ENCODE data around the gene STK33. TPM values are rescaled to one million over a fixed set of nuclear protein-coding genes. Genes with fewer than 3 reads are reported as not detected.

The STK33 gene
- total and polyA plus RNA-seq, 2 donors (not counting 3 experiments of a cell fraction or from before 2014, with no cell fraction given): 0.63 to 3.4 TPM

- CTCF ChIA-PET: no interaction called here
- POLR2A ChIA-PET: no interaction called here
- no peak overlapping the region for H2AFZ ChIP-seq (ENCODE audit: low read depth, low read length)
These were observed 47.3 kb upstream of the STK33 start for GRCh38 chr11:8641332-8641731.

More at GRCh38 chr11:8641332-8641731, 47.3 kb upstream of the STK33 start:
- no peak overlapping the region for H3K4me3 ChIP-seq (replicated peaks in 1 of 3; ENCODE audit: insufficient read depth in 1 of 3, low read depth in 1 of 3, low read length in 3 of 3)
- TF ChIP-seq MYC (IDR thresholded peaks at IDR 0.05; ENCODE audit: low read depth, low read length) (no peak), GATA2 (IDR thresholded peaks at IDR 0.05; ENCODE audit: insufficient read depth, insufficient read length, low read depth, low read length) (no peak), CTCF (IDR thresholded peaks at IDR 0.05; ENCODE audit: extremely low read depth in 1 of 2, insufficient read depth in 1 of 2, low read depth in 1 of 2, low read length in 2 of 2) (no peak), POLR2A (IDR thresholded peaks at IDR 0.05; ENCODE audit: low read depth, low read length) (no peak), JUN (IDR thresholded peaks at IDR 0.05; ENCODE audit: borderline replicate concordance, insufficient read depth, insufficient read length, low read depth) (no peak), MAX (IDR thresholded peaks at IDR 0.05; ENCODE audit: insufficient read depth, insufficient read length) (no peak), FOS (IDR thresholded peaks at IDR 0.05; ENCODE audit: borderline replicate concordance, insufficient read depth, low read length) (no peak), POLR2AphosphoS5 (IDR thresholded peaks at IDR 0.05; ENCODE audit: insufficient read depth, low read depth, low read length) (no peak), EZH2 (IDR thresholded peaks at IDR 0.05; ENCODE audit: borderline replicate concordance, low read depth, low read length, severe bottlenecking) (no peak)
- dilution Hi-C loops (cut with MboI; ENCODE audit: extremely low pct_ligation_motif_present, low sequenced_read_pairs) (no loop called here), intact Hi-C loops (cut with micrococcal nuclease) (no loop called here)
- H3K27ac ChIP-seq (ENCODE audit: insufficient read depth, low read depth, low read length): no peak overlapping the region
- no peaks in the 10 kb centered on the region for H3K27me3 ChIP-seq (ENCODE audit: control insufficient read depth in 2 of 2, insufficient read depth in 2 of 2, low read length in 2 of 2)
- H4K20me1 ChIP-seq (replicated peaks; ENCODE audit: control insufficient read depth, extremely low read depth, insufficient read depth, low read length): no peaks in the 10 kb centered on the region
- H3K4me1 ChIP-seq (ENCODE audit: control insufficient read depth, extremely low read depth, insufficient read depth, low read length): no peaks in the 10 kb centered on the region
- FAIRE-seq (no peak), DNase-seq (ENCODE audit: low read depth, low spot score) (no peak)
- H3K9me3 ChIP-seq (replicated peaks; ENCODE audit: control insufficient read depth, insufficient read depth, low read length): no peaks in the 10 kb centered on the region
- no peak overlapping the region for H3K4me2 ChIP-seq (ENCODE audit: insufficient read depth, low read length)
- peaks cover 0 to 15% of the 10 kb centered on the region in 2 experiments for H3K36me3 ChIP-seq (ENCODE audit: control insufficient read depth in 2 of 2, extremely low read depth in 1 of 2, insufficient read depth in 2 of 2, low read length in 2 of 2)
- H3K9ac ChIP-seq (replicated peaks; ENCODE audit: extremely low read depth, insufficient read depth, low read length): no peak overlapping the region
- no TSS peak for BruUV-seq (replicated peaks)
- H3K9me1 ChIP-seq (replicated peaks; ENCODE audit: control insufficient read depth, extremely low read depth, insufficient read depth, low read length): no peaks in the 10 kb centered on the region
- H3K79me2 ChIP-seq (ENCODE audit: control insufficient read depth, insufficient read depth, low read length): no peaks in the 10 kb centered on the region
